HG02840 (cell line): Measurements from ENCODE around the gene ANKRD27.
"Not testable (repeated sequence)": the region's sequence is repeated elsewhere in the genome, so short reads cannot be mapped to it uniquely, and the experiment has no call there.

ENCODE experiments used
- ATAC-seq: cut with Tn5 transposase; IDR thresholded peaks from one replicate; pipeline ENCODE4 v1.9.1; 2021; ENCODE audit warnings: mild to moderate bottlenecking, moderate library complexity, moderate number of reproducible peaks; ENCODE audit not compliant: unreplicated experiment, low FRiP score

Gene ANKRD27

DNA sequence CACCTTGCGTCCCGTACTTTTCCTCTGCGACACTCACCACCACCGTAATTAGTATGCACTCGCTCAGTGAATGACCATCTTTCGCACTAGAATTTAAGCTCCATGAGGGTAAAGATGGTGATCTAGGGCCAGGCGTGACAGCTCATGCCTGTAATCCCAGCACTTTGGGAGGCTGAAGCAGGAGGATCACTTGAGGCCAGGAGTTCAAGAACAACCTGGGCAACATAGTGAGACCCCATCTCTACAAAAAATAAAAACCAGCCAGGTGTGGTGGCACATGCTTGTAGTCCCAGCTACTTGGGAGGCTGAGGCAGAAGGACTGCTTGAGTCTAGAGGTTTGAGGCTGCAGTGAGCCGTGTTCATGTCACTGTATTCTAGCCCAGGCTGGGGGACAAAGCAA, 18.6 kb downstream of the ANKRD27 start:
- not testable (repeated sequence) for ATAC-seq

DNA sequence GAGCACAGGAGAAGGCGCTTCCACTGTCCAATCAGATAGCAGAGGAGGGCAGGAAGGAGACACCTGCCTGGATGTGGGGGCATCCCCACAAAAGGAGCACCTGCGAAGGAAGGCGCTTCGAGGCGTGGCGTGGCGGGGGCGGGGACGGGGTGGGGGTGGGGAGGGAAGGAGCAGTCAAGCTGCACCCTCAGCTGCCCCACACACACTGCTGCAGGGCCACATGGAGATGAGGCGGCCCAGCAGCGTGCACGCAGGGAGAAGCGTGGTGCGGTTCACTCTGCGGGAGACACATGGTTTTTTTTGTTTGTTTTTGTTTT, 21.4 kb downstream of the ANKRD27 start:
- no peak for ATAC-seq

GRCh38 chr19:32652894-32653598, 21.9 kb downstream of the ANKRD27 start:
- ATAC-seq = no peak

DNA sequence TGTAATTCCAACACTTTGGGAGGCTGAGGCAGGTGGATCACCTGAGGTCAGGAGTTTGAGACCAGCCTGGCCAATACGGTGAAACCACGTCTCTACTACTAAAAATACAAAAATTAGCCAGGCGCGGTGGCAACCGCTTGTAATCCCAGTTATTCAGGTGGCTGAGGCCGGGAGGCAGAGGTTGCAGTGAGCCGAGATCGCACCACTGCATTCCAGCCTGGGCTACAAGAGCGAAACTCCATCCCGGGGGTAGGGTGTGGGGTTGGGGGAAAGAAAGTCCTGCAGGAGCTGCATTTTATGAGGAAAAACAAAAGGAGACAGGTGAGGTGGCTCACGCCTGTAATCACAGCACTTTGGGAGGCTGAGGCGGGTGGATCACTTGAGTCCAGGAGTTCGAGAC, 22.6 kb downstream of the ANKRD27 start:
- ATAC-seq = not testable (repeated sequence)

GRCh38 chr19:32651729-32652140, 23.2 kb downstream of the ANKRD27 start:
- no peak for ATAC-seq

GRCh38 chr19:32650671-32651070, 24.3 kb downstream of the ANKRD27 start:
- ATAC-seq = no peak

- ATAC-seq = no peak
These were observed 25.2 kb downstream of the ANKRD27 start for GRCh38 chr19:32649751-32650150.

DNA sequence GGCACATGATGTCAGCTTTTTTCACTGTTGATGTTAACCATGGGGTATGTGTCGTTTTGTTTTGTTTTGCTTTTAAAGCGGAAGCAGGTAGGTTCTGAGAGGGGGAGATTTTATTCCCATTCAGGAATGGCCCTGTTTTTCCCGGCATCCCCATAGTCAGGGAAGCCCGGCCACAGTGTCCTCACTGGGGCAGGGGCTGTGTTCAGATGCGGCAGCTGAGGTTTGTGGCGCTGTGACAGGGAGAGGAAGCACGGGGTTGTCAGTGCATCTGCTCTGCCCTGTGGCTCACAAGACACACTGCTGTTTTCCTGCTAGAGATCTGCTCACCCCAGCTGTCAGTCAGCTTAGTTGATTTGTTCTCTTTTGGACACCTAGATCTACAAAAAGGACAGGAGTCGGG, 27.6 kb downstream of the ANKRD27 start:
- ATAC-seq = no peak

DNA sequence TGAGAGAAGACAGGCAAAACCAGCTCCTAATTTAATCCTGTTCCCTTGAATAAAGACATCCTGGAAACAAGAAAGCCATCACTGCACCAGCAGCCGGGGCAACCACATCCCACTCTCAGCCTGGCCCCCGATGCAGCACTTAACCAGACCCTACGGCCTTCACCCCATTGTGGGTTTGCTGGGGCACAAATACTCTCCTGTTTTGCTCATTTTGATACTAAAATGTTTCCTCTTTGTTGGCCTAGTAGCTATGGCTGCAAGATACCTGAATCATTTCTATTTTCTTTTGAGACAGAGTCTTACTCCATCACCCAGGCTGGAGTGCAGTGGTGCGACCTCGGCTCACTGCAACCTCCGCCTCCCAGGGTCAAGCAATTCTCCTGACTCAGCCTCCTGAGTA, 28.4 kb downstream of the ANKRD27 start:
- ATAC-seq = no peak

DNA sequence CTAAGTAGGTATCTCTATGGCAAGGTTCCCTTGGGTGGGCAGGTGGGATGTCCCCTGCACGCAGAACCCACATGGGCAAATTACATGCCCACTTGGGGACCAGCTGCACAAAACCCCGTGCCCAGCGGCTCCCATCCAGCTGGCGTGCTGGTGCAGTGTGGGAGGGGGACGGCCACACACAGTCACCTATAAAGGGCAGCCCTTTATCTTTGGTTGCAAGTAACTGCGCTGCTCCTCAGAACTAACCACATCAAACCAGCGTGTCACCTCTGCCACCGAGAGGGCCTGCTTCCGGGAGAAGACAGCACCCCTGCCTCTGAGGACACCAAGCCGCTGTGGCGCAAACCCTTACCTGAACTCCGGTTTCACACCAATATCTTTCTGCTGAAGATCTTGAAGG, 32.2 kb downstream of the ANKRD27 start:
- ATAC-seq = no peak

- no peak for ATAC-seq
These were observed 36.4 kb downstream of the ANKRD27 start for GRCh38 chr19:32638625-32639024.

DNA sequence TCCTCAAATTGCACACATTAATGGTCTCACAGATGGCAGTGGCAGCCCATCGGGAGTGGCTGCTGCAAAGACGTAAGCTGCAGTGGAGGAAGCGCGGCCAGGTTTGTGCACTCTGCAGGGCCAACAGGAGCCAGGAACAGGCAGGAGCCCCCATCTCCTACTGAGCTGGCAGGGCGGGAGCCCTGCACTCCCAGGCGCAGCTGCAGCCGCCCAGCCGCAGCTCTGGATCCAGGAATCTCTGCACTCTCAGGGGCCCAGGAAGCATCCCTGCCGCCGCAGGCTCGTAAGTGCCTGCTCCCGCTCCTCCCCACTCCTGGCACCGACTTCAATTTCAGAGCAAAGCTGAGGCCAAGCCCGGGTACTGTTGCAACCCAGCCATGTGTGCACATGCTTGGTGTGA, 37.5 kb downstream of the ANKRD27 start:
- no peak for ATAC-seq

DNA sequence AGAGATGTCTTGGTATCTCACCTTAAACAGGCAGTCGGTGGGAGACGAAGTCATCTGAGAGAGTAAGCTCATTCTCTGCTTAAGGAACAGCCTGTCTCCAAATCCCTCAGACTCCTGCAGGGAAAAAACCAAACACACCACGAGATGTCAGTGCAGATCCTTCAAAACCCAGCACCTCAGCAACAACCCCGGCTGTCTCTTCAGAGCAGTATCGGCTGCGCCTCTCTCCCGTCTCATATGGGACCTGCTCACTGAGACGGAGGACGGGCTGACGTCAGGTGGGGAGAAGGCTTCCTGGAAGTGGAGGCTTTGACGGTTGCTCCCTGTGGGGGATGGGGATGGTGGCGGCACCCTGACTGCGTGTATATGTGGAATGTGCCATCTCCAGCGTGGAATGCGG, 43.6 kb downstream of the ANKRD27 start:
- no peak for ATAC-seq

DNA sequence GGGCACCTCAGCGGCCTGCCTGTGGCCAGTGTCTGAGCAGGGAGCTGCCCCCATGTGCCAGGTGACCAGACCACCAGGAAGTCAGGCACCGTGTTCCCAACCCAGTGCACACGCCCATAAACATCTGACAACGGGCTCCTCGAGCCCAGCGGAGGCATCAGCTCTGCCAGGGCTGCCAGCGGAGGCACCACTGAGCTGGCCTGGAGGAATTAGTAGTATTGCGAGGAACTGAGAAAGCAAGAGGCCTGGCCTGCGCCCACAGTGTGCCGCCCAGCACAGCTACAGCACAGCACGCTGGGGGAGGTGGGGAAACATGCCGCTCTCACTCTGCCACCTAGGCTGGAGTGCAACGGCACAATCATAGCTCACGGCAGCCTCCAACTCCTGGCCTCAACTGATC, 44.6 kb downstream of the ANKRD27 start:
- no peak for ATAC-seq

GRCh38 chr19:32627714-32628270, 47.2 kb downstream of the ANKRD27 start:
- ATAC-seq = no peak

GRCh38 chr19:32626969-32627368, 48.0 kb downstream of the ANKRD27 start:
- no peak for ATAC-seq

GRCh38 chr19:32624410-32624809, 50.6 kb downstream of the ANKRD27 start:
- ATAC-seq = no peak

- no peak for ATAC-seq
These were observed 53.0 kb downstream of the ANKRD27 start for GRCh38 chr19:32622002-32622401.

- ATAC-seq = no peak
These were observed 55.8 kb downstream of the ANKRD27 start for GRCh38 chr19:32619051-32619685.

DNA sequence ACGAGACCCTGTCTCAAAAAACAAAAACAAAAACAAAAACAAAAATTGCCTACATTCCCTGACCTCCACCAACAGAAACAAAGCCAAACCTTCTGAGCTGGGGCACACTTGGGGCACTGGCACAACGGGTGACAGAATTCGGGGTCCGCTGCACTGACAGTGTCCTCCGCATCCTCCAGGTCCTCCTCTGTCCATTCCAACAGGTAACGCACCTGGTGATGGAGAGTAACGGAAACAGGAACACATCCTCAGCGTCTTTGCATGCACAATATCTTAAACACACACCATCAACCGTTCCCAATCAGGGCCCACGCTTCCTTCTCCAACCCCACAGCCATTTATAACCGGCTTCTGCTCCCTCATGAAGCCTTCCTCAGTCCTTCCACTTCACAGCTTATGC, 59.4 kb downstream of the ANKRD27 start:
- ATAC-seq = no peak

DNA sequence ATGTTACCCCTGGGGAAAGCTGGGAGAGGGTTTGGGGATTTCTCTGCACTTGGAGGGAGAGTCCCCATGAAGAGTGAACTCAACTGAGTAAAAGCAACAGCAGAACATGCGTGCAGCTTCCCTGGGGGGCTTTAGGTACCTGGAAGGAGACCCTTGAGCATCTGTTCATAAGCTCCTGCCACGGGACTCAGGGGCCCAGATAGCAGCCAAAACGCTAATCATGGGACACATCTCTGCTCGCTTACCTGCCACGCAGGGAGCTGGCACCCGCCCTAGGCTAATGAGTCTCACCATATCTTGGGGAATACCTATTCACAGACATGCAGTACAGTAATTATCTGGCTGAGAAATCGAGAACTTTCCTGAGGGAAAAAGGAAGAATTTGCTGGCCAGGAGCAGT, 60.1 kb downstream of the ANKRD27 start:
- ATAC-seq = no peak

- no peak for ATAC-seq
These were observed 62.0 kb downstream of the ANKRD27 start for GRCh38 chr19:32613008-32613407.
